ENCODE data around the gene SCNN1B.

GRCh38 chr16:23252310-23252709 lies 49.8 kb upstream of the SCNN1B start:
- no peak for TF ChIP-seq CTCF (conservative IDR thresholded peaks at IDR 0.05)
- TF ChIP-seq ZFX (IDR thresholded peaks at IDR 0.05) = no peak

Measured in C4-2B (cell line).